ENCODE data around the gene RS1. TPM values are rescaled to one million over a fixed set of nuclear protein-coding genes. Genes with fewer than 3 reads are reported as not detected.

RS1 gene
- total and polyA plus RNA-seq, 9 of the 15 experiments (the other 6 are each of a cell fraction or from before 2014, with no cell fraction given): not detected

- H2AFZ ChIP-seq (ENCODE audit: low read depth, low read length): no peak overlapping the region
- intact Hi-C loops (cut with micrococcal nuclease): no loop called here
- H3K27me3 ChIP-seq (ENCODE audit: control insufficient read depth in 2 of 2, insufficient read depth in 2 of 2, low read length in 2 of 2): peaks cover 0 to 9% of the 10 kb centered on the region in 2 experiments; a peak in 2 of 5 replicates
- no peak for ATAC-seq
- TF ChIP-seq SRSF3 (IDR thresholded peaks at IDR 0.05; ENCODE audit: insufficient read depth, low read length): no peak
- POLR2A ChIA-PET: no interaction called here
- in situ Hi-C loops (cut with MboI): no loop called here
- no peak for FAIRE-seq
- no peak overlapping the region for H3K4me2 ChIP-seq (ENCODE audit: insufficient read depth, low read length)
- no peak overlapping the region for H3K27ac ChIP-seq (ENCODE audit: extremely low read depth, low read depth, low read length)
- H4K20me1 ChIP-seq (replicated peaks; ENCODE audit: control insufficient read depth, insufficient read depth, low read length): no peaks in the 10 kb centered on the region
- CTCF ChIA-PET (ENCODE audit: low intra/inter-chr PET ratio): no interaction called here
- 0% methylated on average over 1 of the region's 1 CpG for WGBS (ENCODE audit: insufficient coverage, low coverage, missing lambda C conversion rate)
- no peak overlapping the region for H3K4me3 ChIP-seq
- no peaks in the 10 kb centered on the region for H3K9me1 ChIP-seq (ENCODE audit: control insufficient read depth, insufficient read depth, low read length)
- no peaks in the 10 kb centered on the region for H3K4me1 ChIP-seq (replicated peaks in 1 of 2; ENCODE audit: control insufficient read depth in 2 of 2, insufficient read depth in 2 of 2, low read length in 2 of 2)
- H3K9ac ChIP-seq (ENCODE audit: insufficient read depth in 1 of 2, low read depth in 2 of 2, low read length in 2 of 2): no peak overlapping the region
- no TSS peak for BruUV-seq (replicated peaks)
- H3K36me3 ChIP-seq (ENCODE audit: control insufficient read depth, insufficient read depth, low read length): no peaks in the 10 kb centered on the region
- no peaks in the 10 kb centered on the region for H3K9me3 ChIP-seq (replicated peaks; ENCODE audit: control insufficient read depth, insufficient read depth, low read depth, low read length)
- no peaks in the 10 kb centered on the region for H3K79me2 ChIP-seq (ENCODE audit: control insufficient read depth, insufficient read depth, low read length)
- no peak for DNase-seq (ENCODE audit: extremely low read depth in 1 of 4, low spot score in 3 of 4)
These were observed 19.5 kb upstream of the RS1 start for GRCh38 chrX:18691431-18691830.

- no peaks in the 10 kb centered on the region for H3K79me2 ChIP-seq (ENCODE audit: control insufficient read depth, insufficient read depth, low read length)
- H3K9me1 ChIP-seq (ENCODE audit: control insufficient read depth, insufficient read depth, low read length): no peaks in the 10 kb centered on the region
- H3K9ac ChIP-seq (ENCODE audit: insufficient read depth in 1 of 2, low read depth in 2 of 2, low read length in 2 of 2): no peak overlapping the region
- ATAC-seq: no peak
- no TSS peak for BruUV-seq (replicated peaks)
- H3K36me3 ChIP-seq (ENCODE audit: control insufficient read depth, insufficient read depth, low read length): no peaks in the 10 kb centered on the region
- H3K27me3 ChIP-seq (ENCODE audit: control insufficient read depth in 2 of 2, insufficient read depth in 2 of 2, low read length in 2 of 2): peaks cover 0 to 19% of the 10 kb centered on the region in 2 experiments; a peak in 2 of 5 replicates
- in situ Hi-C loops (cut with MboI) (no loop called here), intact Hi-C loops (cut with micrococcal nuclease) (no loop called here)
- ChIA-PET CTCF (ENCODE audit: low intra/inter-chr PET ratio) (no interaction called here), POLR2A (no interaction called here)
- no peak overlapping the region for H3K4me2 ChIP-seq (ENCODE audit: insufficient read depth, low read length)
- H4K20me1 ChIP-seq (replicated peaks; ENCODE audit: control insufficient read depth, insufficient read depth, low read length): no peaks in the 10 kb centered on the region
- FAIRE-seq: no peak
- TF ChIP-seq FOXP1 (CRISPR knock-in tag; IDR thresholded peaks at IDR 0.05) (no peak), MLLT1 (IDR thresholded peaks at IDR 0.05) (no peak), THAP7 (CRISPR knock-in tag; IDR thresholded peaks at IDR 0.05) (no peak), ARHGAP35 (IDR thresholded peaks at IDR 0.05; ENCODE audit: partially characterized antibody) (no peak), SETDB1 (IDR thresholded peaks at IDR 0.05; ENCODE audit: low read length) (no peak)
- 7% methylated on average over 5 of the region's 7 CpGs for WGBS (ENCODE audit: insufficient coverage, low coverage, missing lambda C conversion rate)
- DNase-seq (ENCODE audit: extremely low read depth in 1 of 4, low spot score in 3 of 4): no peak
- H3K27ac ChIP-seq (ENCODE audit: extremely low read depth, low read depth, low read length): no peak overlapping the region
- H3K9me3 ChIP-seq (replicated peaks; ENCODE audit: control insufficient read depth, insufficient read depth, low read depth, low read length): no peaks in the 10 kb centered on the region
- no peak overlapping the region for H2AFZ ChIP-seq (ENCODE audit: low read depth, low read length)
- no peaks in the 10 kb centered on the region for H3K4me1 ChIP-seq (replicated peaks in 1 of 2; ENCODE audit: control insufficient read depth in 2 of 2, insufficient read depth in 2 of 2, low read length in 2 of 2)
- no peak overlapping the region for H3K4me3 ChIP-seq
These were observed 16.1 kb upstream of the RS1 start for GRCh38 chrX:18687856-18688495.

Measured in K562 (cell line).